ENCODE measurements around the gene WDR48.
"Not testable (repeated sequence)": the region's sequence is repeated elsewhere in the genome, so short reads cannot be mapped to it uniquely, and the experiment has no call there.

Gene WDR48

DNA sequence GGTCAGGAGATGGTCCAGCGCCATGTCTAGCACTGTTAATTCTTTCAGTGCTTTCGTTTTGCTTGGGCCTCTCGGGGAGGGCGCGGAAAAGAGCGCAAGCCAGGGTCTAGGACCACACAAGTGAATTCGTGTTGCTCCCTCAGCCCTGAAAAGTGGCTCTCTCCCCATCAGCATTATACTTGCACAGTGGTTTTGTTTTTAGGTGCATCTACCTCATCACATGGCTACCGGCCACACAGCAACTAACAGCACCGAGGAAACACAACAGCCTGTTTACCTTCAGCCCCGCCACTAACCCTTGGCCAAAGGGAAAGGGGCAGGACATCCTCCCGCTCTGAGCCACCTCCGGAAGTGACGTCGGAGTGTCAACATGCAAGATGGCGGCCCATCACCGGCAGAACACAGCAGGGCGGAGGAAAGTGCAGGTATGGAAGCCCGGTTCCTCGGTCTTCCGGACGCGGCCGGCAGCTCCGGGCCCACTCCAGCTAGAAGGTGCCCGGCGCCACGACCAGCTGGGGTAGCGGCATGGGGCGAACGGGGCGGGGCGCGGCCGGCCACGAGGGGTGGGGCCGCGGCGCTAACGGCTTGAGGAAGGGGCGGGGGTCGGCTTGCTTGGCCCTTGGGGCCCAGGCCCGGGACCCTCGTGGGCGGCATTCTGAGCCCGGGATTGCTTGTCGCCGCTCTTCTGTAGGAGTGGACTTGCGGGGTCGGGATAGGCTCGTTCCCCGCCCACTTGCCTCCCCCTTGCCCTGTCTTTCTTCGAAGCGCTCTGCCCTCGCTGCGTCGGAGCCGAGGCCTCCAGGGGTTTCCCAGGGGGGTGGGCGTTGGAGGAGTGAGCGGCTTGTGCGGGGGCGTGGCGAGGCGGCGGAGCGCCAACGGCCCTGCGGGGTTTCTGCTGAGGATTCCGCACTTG, at the start of gene WDR48, which contains the start of gene SCN11A:
TSS of gene WDR48 (plus strand) at position 368 of the 913 bp plus-strand sequence. CDS start at position 378, 10 bp downstream.
TSS of gene SCN11A (minus strand) at position 296 of the 913 bp plus-strand sequence. CDS start 101,582 bp downstream, outside the sequence.
- peak; percentile 94 for DNase-seq (ENCODE audit: low spot score)

DNA sequence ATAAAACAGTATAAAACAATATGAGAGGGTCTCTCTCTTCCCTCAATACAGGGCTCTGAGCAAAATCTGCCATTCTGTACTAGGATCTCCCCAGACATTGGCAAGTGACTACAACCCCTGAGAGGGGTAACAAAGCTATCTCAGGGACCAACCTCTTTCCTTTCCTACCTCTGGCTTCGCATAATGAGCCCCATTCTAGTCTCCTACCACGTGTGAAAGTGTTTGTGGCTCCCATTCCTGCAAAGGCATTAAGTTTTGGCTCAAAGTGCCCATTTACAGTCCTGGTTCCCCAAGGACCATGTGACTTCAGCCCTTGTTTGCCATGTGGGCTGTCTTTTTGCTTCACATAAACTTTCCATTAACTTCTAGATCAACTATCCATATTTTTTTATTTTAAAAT, 46.5 kb upstream of the WDR48 start:
- DNase-seq (ENCODE audit: low spot score), result no peak

DNA sequence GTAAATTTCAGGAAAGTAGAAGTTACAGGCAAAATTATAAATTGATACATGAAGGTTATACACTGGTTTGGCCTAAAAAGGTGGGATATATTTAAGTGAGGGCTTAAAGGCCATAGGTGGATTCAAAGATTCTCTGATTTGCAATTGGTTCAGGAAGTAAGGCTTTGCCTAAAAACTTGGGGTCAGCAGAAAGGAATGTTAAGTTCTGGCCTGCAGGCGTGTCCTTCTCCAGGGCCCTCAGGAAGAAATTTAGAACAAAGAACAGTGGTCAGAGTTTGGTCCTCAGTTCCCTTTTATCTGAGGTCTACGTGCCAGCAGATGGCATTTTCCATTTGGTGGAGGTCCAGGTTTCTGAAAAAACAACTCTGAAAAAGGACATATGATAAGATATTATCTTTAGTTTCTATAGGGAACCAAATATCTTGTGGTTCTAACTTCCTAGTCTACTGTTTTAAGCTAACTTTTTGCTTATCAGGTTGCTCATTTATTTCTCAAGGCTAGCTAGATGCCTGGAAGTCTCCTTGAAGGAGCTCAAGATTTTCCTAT, 40.6 kb upstream of the WDR48 start:
- DNase-seq (ENCODE audit: low spot score), result no peak

DNA sequence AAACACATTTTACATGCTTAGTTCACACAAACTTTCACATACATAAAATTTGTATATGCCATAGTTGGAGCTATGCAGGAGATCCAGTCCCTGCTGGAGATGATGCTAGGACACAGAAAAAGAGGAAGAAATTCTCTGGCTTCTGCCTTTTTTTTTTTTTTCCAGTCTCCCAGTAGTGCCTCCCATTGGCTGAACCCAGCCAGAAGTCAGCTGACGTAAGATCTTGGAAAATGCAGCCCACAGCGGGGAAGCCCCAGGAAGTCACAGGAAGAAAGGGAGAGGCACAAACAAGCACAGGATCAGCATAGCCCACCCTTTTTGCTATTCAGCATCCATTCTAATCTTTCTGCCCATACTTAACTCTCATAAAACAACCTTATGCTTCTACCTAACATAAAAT, 38.5 kb upstream of the WDR48 start:
- DNase-seq (ENCODE audit: low spot score), result peak; percentile 63

DNA sequence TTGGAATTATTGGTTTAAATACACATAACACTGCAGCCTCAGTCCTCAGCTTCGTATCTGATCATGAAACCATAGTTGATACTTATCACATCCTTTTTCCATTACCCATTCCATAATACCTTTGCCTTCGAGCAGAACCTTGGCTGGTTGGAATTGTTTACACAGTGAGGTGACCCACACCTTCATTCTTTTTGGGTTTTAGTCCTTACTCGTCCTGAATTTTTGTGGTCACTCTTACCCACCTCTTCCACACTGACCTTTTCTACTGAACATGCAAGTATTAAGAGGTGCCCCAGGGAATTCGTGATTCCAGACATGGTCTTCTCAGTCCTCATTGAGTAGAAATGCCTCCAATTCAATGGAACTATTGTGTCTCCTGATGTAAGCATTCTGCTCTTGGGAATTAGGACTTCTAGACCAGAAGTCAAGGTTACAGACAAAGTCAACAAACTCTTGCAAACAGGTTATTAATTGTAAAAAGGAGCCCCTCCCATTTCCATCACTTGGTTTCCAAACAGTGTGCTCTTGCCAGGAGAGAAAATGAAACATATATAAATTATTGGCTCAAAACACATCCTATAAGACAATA, 37.8 kb upstream of the WDR48 start:
- DNase-seq (ENCODE audit: low spot score), result no peak

DNA sequence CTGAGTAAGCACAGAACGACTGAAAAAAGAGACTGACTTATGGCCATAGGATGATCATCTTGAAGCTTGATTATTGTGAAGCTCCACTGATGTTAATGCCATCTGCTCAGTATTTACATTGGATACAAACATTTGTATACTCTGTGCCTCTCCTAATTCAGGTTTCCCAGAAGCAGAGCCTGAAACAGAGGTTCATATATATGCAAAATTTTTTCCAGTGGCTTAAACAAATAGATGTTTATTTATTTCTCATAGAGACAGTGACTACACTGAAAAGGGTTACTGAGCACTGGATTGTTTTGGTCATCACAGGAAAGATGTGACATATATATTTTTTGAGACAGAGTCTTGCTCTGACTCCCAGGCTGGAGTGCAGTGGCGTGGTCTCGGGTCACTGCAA, 36.4 kb upstream of the WDR48 start:
- no peak for DNase-seq (ENCODE audit: low spot score)

DNA sequence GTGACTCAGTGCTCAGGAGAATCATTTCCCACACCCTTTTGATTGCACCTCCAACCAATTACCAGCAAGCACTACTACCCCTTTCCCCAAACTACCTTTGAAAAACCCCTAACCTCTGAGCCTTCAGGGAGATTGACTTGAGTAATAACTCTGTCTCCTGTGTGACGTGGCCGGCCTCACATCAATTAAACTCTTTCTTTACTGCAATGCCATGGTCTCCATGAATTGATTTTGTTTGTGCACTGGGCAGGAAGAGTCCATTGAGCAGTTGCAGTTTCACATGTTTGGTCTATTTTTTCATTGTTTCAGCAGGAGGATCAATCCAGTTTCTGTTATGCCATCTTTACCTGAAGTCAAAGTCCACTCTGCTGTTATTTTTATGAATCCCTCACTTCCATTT, 32.5 kb upstream of the WDR48 start:
- no peak for DNase-seq (ENCODE audit: low spot score)

DNA sequence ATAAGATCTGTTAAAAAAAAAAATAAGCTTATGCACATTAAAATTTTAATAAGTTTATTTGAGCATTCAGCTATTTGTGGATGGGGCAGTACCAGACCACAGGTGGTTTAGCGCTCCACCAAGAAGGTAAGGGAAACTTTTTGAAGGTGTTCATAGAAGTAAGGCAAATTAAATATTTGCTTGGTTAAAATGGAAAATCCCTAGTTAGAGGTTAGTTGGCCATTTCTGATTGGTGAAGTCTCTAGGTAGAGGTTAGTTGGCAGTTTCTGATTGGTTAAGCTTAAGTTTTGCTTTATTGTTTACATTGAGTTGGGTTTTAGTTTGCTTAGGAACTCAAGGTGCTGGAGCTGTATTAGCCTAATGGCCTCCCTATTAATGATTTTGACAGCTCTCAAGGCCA, 30.8 kb upstream of the WDR48 start:
- DNase-seq (ENCODE audit: low spot score), result no peak

DNA sequence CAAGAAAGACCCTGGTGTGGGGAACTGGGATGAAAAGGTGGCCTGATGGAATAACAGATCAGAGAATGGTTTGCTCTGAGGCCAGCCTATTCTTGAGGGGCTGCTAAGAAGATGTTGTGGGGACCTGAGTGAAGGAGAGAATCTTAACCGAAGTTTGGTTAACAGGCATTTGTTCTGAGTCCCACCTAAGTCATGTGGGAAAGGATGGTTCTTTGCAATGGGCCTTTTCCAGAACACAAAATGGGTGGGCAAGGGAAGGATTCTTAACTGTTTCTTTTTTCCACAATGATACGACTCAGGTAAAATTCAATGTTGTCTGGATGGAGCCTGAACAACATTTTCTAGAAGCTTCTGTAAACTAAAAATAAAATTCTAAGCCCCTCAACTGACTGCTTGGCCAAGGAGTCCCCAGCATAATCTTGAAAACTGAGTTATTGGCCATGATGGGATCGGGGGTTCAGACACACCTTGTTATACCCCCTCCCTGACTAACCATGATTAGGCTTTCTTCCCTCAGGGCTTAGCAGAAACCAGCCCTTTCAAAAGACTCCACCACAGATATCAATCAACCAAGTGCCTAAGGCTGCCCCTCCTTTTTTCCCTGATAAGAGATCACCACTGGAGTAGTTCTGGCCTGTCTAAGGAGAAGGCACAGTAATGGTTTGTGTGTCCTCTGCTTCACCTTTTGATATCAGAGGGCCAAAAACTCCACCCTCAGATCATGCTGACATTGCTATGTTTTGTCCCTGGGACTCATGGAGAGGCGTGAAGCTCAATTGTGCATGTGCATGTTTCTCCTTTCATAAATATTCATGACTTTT, 30.1 kb upstream of the WDR48 start:
- DNase-seq (ENCODE audit: low spot score), result no peak

DNA sequence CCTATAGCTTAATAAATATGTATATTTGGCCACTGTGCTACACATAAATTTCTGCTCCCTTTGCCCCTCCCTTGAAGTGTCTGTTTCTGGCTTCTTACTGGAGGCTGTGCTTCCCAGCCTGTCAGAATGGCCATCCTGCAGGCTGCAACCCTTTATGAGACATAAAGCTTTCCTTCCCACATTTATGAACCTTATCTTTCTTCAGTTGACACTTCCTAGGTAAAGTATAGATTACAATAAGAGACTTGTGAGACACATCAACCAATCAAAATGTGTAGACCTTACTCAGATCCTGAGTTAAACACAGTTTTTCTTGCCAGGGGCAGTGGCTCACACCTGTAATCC, 29.6 kb upstream of the WDR48 start:
- DNase-seq (ENCODE audit: low spot score), result no peak

DNA sequence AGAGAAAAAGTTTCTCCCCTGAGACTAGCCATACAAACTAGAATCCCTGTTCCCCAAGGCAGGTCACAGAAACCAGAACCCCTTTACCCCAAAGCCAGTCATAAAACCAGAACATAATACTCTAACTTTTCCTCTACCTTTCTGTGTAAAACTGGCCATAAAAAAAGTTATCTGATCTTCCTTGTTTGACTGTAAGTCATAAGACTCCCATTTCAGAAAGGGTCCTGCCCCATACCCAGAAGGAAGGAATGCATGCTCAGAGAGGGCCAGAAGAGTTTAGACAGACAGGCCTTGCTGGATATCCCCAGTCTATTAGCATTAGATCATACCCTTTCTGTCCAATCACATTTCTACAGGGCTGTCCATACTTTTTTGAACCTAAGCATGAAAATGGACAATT, 27.3 kb upstream of the WDR48 start:
- no peak for DNase-seq (ENCODE audit: low spot score)

DNA sequence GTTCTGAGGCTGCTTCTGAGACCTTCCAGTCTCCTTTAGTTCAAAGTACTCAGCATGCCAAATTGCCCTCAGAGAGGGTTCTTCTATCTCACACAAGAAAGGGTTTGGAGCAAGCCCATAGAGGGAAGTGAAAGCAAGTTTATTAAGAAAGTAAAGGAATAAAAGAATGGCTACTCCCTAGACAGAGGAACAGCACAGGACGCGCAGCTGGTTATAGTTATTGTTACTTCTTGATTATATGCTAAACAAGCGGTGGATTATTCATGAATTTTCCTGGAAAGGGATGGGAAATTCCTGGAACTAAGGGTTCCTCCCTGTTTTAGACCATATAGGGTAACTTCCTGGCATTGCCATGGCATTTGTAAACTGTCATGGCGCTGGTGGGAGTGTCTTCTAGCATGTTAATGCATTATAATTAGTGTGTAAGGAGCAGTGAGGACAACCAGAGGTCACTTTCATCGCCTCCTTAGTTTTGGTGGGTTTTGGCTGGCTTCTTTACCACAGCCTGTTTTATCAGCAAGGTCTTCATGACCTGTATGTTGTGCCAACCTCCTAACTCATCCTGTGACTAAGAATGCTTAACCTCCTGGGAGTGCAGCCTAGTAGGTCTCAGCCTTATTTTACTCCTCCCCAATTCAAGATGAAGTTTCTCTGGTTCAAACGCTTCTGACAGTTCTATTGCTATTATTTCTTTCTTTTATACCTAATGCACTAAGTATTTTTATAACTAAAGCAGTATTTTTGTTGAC, 26.4 kb upstream of the WDR48 start:
- no peak for DNase-seq (ENCODE audit: low spot score)

DNA sequence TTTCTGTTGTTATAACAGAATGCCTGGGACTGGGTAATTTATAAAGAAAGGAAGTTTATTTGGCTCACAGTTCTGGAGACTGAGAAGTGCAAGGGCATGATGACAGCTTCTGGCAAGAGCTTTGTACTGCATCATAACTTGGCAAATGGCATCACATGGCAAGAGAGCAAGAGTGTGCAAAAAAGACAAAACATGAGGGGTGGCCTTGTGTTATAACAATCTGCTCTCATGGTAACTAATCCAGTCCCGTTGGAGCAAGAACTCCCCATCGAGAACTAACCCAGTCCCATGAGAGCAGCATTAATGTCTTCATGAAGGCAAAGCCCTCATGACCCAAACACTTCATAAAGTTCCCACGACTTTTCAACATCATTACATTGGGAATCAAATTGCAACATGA, 23.3 kb upstream of the WDR48 start:
- no peak for DNase-seq (ENCODE audit: low spot score)

DNA sequence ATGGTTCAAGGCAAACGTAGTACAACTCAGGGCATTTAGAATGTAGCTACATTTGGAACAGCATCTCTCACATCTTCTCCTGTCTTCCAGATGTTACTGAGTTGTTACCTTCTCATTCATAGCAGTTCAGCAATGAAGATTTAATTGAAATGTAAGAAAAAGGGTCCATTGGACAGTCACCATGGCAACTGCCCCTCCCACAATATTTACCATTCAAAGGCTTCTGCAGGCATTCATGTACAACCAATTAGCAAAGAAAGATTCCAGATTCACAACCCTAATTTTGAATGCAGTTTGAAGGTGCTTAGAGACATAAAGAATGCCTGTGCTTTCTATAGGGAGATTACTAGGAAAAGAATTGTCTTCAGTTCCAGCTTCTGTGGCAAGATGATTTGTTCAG, 22.3 kb upstream of the WDR48 start:
- DNase-seq (ENCODE audit: low spot score), result no peak

DNA sequence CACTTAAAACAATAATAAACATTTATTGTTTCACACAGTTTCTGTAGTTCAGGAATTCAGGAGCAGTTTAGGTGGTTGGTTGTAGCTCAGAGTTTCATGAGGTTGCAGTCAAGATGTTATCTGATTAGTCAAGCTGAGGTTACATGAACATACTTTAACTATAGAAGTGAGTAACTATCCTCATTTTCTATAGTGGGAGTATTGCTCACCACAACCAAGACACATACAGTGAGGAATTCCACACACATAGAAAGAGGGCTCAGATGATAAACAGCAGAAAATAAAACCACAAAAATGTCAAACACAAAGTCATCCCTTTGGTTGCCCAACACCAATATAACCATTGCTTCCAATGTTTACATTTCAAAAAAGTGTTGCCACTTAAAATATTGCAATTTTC, 13.7 kb upstream of the WDR48 start:
- DNase-seq (ENCODE audit: low spot score), result no peak

DNA sequence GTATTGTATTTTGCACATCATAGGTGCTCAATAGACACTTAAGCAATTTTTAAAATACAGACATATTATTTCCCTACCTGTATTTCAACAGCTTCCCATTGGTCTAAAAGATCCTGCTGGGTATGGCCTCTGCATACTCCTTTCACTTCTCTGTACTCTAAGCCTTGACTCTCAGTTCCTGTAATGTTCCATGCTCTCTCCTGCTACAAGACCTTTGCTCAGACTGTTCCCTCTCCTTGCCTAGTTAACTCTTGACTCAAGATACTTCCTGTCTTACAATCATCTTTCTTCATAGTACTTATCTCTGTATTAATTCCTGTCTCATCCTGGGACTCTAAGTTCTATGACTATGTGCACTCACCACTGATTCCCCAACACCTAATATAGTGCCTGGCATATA, 1.8 kb upstream of the WDR48 start:
- no peak for DNase-seq (ENCODE audit: low spot score)

DNA sequence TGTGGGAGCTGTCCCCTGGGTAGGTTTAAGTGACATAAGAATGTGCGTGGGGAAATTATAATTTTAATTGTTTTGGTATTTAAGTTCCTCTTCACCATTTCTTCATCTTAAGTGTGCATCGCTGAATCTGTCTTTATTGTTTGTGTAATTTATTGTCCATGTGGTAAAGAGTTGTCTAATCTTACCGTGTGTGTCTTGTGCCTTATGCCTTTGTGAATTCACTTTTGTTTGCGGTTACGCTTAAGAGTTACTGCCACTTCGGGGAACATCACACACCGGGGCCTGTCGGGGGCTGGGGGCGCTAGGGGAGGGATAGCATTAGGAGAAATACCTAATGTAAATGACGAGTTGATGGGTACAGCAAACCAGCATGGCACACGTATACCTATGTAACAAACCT, 767 bp downstream of the WDR48 start:
- no peak for DNase-seq (ENCODE audit: low spot score)

DNA sequence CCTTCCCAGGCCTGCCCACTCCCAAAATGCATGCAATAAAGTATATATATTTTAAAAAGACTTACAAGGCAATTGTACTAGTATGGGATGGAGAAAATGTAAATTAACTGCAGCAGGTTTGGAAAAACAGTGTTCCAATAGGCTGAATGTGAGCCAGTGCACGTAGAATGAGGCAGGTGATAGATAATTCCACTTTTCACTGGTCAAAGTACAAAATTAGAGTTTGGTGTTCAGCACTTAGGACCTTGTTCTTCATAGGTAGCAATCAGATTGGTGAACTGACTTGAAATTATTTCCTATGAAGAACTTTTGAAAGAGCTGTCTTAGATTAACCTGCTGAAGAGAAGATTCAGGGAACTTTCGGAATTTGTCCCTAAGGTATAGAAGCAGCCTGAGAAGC, 1.9 kb downstream of the WDR48 start:
- DNase-seq (ENCODE audit: low spot score), result no peak

DNA sequence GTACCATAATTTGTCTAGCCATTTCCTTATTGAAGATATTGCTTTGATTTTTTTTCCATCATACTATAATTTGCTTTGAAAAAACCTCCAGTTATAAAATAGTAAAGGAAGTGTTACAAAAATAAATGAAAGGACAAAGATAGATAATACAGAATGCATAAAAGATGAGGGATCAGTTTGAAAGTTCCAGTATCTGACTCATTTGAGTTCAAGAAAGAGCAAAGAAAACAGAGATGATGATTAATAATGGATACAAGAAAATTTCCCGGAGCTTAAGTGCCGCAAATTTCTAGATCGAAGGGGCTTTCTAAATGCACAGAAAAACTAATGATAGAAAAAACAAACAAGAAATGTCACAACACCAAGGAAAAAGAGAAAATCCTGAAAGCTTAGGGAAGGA, 4.3 kb downstream of the WDR48 start:
- DNase-seq (ENCODE audit: low spot score), result no peak

DNA sequence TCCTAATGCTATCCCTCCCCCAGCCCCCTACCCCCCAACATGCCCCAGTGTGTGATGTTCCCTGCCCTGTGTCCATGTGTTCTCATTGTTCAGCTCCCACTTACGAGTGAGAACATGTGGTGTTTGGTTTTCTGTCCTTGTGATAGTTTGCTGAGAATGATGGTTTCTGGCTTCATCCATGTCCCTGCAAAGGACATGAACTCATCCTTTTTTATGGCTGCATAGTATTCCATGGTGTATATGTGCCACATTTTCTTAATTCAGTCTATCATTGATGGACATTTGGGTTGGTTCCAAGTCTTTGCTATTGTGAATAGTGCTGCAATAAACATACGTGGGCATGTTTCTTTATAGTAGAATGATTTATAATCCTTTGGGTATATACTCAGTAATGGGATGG, 9.4 kb downstream of the WDR48 start:
- not testable (repeated sequence) for DNase-seq (ENCODE audit: low spot score)

DNA sequence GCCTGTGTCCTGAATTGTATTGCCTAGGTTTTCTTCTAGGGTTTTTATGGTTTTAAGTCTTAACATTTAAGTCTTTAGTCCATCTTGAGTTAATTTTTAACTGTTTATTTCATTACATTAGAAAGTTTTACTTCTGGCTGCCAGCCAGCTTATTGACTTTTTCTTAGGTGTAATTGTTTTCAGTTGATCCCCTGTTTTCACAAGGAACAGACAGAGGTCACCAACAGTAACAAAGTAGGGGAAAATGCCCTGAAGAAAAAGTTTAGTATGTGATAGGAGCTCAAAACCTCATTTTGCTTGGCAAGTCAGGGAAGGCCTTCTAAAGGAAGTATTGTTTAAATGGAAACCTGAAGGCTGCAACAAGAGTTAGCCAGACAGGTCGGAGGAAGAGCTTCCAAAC, 10.4 kb downstream of the WDR48 start:
- no peak for DNase-seq (ENCODE audit: low spot score)

DNA sequence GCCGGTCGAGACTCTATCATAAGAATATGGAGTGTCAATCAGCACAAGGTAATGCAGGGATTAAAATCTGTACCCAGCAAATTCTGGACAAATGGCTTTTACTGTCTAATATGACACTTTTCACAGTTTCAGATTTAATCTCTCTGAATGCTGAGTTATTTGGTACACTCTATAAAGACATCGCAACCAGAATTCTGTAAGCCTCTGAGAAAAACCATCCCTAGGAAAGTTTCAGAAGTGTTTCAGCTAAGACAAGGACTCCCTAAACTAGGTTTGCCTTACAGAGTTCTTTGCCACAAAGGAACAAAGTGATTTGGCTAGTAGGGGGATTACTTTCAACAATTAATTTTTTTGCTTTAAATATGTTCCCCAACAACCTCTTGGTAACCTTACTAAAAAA, 11.3 kb downstream of the WDR48 start:
- DNase-seq (ENCODE audit: low spot score), result no peak
